Measurements from ENCODE around the gene FUT2. TPM values are rescaled to one million over a fixed set of nuclear protein-coding genes. Genes with fewer than 3 reads are reported as not detected.

The FUT2 gene
- total and polyA plus RNA-seq, 12 donors: 0.03 to 0.24 TPM; not detected in 10

- H3K4me1 ChIP-seq (replicated peaks in 1 of 2): peaks cover 32 to 49% of the 10 kb centered on the region in 2 donors
- peak; percentile 99 to 100 (median 100) for DNase-seq
- WGBS, 4 donors: 0 to 1% (median 1%) methylated on average over 48 to 67 of the region's 67 CpGs
- peak overlapping the region in 4 of 5 donors; percentile 57 to 81 (median 70) for H3K27ac ChIP-seq
- no peaks in the 10 kb centered on the region for H3K9me3 ChIP-seq (replicated peaks in 1 of 3)
- intact Hi-C loops (cut with DNase I): no loop called here
- peak overlapping the region in 2 of 4 donors; percentile 34 to 58 for H3K4me3 ChIP-seq
- H3K27me3 ChIP-seq: no peaks in the 10 kb centered on the region
- TF ChIP-seq CTCF (IDR thresholded peaks at IDR 0.05): no peak
- peak in 1 of 2 donors; percentile 71 for TF ChIP-seq POLR2A (IDR thresholded peaks at IDR 0.05)
- no peaks in the 10 kb centered on the region for H3K36me3 ChIP-seq (replicated peaks in 1 of 2)
Measured at GRCh38 chr19:48713864-48714755, 18.3 kb downstream of the FUT2 start.

GRCh38 chr19:48714759-48715675, 19.2 kb downstream of the FUT2 start:
- H3K4me1 ChIP-seq (replicated peaks in 1 of 2): peaks cover 38 to 56% of the 10 kb centered on the region in 2 donors
- 58 to 60% (median 59%) methylated on average over 20 to 26 of the region's 26 CpGs for WGBS, 4 donors
- intact Hi-C loops (cut with DNase I): no loop called here
- H3K9me3 ChIP-seq (replicated peaks in 1 of 3): no peaks in the 10 kb centered on the region
- H3K4me3 ChIP-seq: peak overlapping the region in 2 of 4 donors; percentile 16 to 47
- no peaks in the 10 kb centered on the region for H3K36me3 ChIP-seq (replicated peaks in 1 of 2)
- DNase-seq: peak in 3 of 7 donors; percentile 59 to 75 (median 67)
- peak overlapping the region in 4 of 5 donors; percentile 57 to 77 (median 70) for H3K27ac ChIP-seq
- TF ChIP-seq CTCF (IDR thresholded peaks at IDR 0.05): no peak
- no peak for TF ChIP-seq POLR2A (IDR thresholded peaks at IDR 0.05)
- H3K27me3 ChIP-seq: no peaks in the 10 kb centered on the region

- 56 to 64% (median 61%) methylated on average over 18 to 19 of the region's 19 CpGs for WGBS, 4 donors
- intact Hi-C loops (cut with DNase I): no loop called here
- Histone ChIP-seq H3K9me3 (replicated peaks in 1 of 3) (no peaks in the 10 kb centered on the region), H3K4me3 (no peak overlapping the region), H3K36me3 (replicated peaks in 1 of 2) (no peaks in the 10 kb centered on the region), H3K27me3 (no peaks in the 10 kb centered on the region), H3K27ac (peak overlapping the region in 3 of 5 donors; percentile 40 to 68 (median 45)), H3K4me1 (replicated peaks in 1 of 2) (peaks cover 41 to 61% of the 10 kb centered on the region in 2 donors)
- DNase-seq: peak in 1 of 7 donors; percentile 48
- TF ChIP-seq POLR2A (IDR thresholded peaks at IDR 0.05) (no peak), CTCF (IDR thresholded peaks at IDR 0.05) (no peak)
Measured at GRCh38 chr19:48715681-48716171, 20.0 kb downstream of the FUT2 start.
